Fibroblast of the conjunctiva (primary cell): ENCODE results near the gene TRAPPC12.

ENCODE experiments used
- DNase-seq: peaks from one replicate; pipeline ENCODE4 v3.0.0-alpha.2; 2010; ENCODE audit warnings: low read depth

Gene TRAPPC12

DNA sequence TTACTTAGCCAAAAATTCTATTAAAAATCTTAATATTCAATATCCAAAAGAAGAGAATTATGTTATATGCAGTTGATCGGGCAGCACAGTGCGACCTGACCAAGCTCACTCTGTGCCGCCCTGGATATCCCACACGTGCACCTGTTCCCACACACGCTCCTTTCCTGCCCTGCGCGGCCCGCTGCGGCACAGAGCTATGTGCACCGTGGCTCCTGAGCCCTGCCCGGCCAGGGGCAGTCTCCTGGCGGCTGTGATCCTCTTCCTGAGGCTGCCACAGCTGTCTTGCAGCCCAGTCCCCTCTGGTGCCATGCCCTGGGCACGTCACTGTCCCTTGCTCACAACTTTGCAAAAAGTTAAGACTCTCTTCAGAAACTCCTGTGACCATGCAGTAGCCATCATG is 29.3 kb downstream of the TRAPPC12 start:
- no peak for DNase-seq

DNA sequence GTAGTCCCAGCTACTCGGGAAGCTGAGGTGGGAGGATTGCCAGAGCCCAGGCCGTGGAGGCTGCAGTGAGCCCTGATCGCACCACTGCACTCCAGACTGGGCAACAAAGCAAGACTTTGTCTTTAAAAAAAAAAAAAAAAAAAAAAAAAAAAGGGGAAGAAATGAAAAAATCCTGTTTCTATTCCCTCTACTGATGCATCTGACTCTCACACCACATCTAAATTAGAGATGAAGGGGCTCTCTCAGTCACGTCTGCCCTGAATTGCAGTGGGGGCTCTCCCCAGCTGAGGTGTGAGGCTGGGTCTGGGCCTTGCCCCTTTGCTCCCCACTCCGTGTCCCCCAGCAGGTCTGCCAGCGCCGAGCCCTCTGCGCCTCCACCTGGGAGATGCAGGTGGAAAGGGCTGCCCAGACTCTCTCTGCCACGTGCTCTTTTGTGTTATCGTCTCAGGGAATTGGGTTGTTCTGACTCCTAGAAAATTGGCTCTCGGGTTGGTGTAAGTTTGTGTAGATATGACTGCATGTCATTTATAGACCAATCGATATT is 30.2 kb downstream of the TRAPPC12 start:
- DNase-seq: no peak

DNA sequence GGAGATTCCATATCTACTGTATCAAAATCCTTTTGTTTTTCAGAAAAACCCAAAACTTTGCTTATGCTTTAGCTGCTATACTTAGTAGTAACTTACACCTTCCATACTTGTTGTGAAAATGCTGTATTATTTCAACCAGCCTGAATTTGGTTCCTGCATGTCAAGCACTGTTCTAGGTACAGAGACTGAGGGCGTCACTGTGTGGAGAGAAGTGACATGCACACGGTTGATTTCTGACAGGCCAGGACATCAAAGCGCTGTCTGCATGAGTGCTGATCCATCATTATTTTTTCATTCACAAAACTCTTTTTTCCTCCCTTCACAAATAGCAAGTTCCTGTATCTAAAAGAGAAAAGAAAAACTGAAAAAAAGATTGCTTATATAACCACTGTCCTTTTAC is 31.6 kb downstream of the TRAPPC12 start:
- DNase-seq: no peak

DNA sequence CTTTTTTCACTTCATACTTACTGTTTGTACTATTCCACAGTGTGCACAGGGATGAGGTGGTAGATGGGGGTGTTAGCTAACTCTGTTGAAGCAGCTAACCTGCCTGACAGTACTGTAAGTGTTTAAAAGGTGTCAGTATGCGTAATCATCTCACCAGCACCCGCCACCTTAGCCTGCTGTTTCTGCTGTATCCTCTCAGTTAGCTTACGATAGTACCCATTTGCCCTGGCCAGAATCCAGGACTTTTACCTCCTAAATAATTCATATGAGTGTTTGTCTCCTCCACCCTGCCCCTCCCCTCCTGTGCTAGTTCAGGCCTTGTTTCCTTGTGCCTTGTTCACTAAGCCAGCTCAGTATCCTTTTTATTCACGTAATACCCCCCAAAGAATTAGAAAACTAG is 34.2 kb downstream of the TRAPPC12 start:
- DNase-seq: no peak

DNA sequence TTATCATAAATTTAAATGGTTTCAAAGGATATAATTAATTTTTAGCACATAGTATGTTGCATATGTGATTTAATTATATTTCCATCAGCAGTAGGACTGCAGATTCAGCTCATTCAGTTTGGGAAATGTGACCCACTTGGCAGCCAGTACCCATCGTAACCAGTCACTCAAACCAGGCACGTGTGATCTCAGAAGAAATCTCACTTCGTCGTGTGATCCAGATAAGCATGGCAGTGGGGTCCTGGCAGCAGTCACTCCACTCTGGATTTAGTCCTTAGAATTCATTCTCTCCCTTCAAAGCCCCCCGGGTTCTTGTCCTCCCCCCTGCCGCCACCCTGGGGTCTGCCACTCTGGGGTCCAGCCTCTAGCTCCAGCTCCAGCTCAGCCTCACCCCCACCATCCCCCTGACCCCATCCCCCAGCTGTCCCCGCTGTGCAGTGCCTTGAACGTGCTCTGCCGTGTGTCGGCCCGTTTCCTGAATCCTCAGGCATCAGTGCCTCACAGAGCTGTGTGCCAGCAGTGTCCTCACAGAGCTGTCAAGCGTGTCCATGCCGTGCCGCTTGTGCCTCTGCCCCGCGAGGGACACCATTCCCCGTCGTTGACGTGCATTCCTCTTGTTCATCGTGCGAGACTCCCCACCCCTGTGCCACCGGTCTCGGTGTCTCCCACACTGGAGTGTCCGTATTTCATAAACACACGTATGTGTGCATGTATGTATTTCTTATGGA is 34.8 kb downstream of the TRAPPC12 start:
- no peak for DNase-seq

DNA sequence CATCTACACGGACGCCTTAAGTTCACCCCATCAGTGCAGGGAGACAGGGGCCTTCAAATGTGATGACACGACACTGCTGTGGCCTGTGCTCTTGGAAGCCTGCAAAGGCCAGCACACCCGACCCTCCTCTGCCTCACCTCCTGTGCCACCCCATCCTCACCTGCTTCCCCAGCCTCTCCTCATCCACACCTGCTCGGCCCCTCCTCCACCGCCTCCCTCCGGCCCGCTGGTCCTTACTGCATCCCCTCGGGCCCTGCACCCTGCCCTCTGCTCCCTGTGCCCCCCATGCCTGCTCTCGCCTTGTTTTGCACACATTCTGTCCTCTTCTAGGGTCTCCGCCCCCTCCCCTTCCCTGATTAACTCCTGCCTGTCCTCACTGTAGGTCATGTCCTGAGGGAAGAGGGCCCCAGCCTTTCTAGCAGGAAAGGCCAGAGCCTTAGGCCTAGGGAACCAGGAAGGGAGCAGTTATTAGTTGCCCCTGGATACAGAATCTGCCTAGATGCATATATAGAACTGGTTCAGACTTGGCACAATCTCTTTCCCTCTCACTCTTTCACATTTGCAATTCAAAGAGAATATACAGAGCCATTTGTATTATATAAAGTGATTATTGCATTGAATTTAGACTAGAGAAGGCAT is 39.4 kb downstream of the TRAPPC12 start:
- no peak for DNase-seq

DNA sequence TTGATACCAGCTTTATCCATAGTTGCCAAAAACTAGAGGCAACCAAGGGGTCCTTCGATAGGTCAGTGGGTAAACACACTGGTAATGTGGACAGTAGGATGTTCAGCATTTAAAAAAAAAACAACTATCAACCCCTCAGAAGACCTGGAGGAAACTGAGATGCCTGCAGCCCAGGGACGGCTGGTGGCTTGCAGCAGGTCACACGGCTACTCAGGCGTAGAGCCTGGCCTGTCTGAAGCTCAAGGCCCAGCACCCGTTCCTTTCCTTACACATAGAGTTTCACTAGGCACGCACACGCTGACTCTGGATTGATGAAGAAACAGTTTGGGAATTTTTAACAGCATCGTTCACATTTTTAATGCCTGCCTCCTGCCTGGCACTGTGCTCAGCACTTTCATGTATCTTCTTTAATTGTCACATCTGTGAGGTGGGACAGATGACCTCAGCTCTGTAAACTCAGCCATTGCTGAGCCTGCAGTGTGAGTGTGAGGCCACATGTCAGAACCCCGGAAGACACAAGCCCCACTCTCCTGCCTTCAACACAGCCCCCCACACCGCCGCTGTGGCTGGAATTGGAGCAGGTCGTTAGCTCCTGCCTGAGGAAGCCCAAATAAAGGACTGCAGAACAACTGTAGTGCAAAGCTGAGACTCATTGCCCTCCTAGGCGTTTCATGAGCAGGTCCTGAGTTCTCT is 40.7 kb downstream of the TRAPPC12 start:
- DNase-seq: no peak

DNA sequence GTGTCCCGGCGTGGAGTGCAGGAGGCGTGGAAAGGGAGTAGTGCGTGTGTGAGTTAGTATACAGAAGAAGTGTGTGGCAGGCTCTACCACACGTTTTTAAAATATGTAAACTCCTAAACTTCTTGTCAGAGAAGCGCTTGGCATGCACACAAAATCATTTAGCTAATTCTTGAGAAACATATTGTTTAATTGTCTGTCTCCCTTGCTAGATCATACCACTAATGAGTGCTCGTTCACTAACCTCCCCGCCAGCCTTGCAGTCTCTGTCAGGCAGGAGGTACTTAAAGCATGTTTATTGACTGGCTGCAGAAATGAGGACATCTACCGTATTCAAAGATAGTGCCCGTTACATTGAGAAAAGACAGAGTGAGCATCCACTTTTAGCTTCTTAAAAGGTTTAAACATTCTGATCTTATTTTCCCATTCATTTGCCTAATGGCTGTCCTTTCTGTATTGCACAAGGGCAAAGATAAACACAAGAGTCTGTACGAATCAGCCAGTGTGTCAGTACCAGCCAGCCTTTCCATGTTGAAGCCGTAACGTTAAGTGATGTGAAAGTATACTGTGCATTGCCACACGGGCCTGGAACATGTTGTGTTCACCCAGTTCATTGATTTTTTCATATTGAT is 41.4 kb downstream of the TRAPPC12 start:
- DNase-seq: no peak

DNA sequence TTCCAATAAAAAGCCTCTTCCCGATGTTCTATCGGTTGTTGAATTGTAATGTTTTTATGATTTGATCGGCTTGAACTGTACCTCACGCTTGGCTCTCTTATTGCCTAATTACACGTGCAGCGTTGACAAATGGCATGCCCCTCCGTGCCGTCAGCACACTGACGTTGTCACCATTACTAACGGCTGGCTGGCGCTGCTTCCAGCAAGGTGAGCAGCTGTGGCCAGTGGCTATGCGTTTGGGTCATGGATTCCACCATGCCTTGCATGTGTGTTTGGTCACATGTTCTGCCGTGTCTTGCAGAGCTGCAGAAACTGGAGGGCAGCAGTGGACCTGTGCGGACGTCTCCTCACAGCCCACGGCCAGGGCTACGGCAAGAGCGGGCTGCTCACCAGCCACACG is 42.1 kb downstream of the TRAPPC12 start:
- DNase-seq: no peak

DNA sequence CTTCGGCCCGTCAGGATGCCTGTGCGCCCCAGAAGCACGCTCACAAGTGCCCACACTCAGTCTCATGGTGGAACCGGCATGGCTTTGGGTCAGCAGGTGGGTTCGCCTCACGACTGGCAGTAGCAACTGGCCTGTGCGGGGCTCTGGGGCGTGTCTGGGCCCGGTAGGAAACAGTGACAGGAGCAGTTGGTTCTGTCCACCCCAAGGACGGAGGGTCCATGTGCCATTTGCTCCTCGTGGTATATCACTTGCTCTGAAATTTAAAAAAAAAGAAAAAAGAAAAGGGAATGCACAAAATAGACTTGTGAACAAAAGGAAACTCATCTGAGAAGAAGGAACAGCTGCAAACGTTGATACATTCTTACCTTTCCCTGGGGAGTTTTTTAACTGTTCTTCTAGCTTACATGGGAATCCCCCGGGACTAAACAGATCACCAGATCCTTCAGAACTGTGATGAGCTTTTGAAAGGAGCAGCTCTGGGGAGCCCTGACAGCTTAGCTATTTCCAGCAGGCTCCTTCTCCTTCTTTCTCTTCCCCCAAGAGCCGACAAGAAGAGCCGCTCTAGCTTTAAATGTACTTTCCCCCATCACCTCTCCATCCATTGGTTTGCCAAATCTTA is 42.8 kb downstream of the TRAPPC12 start:
- no peak for DNase-seq

DNA sequence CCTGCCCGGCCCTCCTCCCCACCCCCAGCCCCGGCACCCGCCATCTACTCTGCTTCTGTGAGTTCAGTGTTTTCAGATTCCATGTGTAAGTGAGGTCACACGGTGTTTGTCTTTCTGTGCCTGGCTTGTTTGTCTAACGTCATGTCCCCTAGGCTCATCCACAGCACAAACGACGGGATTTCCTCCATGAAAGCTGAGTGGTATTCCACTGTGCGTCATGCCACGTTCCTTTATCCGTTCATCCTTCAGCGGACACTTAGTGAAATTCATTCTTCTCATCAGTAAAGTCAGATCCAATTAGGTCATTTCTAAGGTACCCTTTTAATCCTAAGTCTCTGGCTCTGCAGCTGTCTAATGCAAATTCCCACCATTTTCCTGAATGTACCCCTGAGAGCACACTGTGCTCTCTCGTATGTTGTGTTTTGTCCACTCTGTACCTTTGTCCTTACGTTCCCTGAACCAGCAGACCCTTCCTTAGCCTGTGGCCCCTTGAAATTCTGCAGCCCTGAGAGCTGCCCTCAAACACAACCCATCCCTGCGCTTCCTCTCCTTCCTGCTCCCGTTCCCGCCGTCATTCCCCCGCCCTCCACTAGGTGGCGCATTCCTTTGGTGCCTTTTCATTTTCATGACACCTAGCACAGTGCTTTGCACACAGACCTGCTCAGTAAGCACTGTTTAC is 44.1 kb downstream of the TRAPPC12 start:
- DNase-seq: no peak

DNA sequence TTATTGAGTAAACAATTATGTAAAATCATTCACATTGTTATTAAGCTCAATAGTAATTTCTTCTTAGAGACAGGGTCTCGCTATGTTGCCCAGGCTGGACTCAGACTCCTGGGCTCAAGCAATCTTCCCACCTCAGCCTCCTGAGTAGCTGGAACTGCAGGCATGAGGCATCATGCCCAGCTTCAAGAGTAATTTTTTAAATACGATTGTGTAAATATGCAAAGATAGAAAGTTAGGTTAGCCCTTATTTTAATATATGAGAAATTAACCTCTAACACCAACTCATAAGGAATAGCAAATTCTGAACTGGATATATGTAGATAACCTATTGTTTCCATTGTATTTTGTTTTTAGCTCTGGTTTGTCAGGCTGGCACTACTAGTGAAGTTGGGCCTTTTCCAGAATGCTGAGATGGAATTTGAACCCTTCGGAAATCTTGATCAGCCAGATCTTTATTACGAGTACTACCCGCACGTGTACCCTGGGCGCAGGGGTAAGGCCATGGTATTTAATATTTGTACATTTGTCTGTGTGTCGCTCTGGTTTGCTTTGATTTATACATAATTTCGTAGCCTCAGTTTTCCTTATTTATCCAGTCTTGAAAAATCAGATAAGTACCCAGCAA is 44.8 kb downstream of the TRAPPC12 start:
- DNase-seq: no peak

DNA sequence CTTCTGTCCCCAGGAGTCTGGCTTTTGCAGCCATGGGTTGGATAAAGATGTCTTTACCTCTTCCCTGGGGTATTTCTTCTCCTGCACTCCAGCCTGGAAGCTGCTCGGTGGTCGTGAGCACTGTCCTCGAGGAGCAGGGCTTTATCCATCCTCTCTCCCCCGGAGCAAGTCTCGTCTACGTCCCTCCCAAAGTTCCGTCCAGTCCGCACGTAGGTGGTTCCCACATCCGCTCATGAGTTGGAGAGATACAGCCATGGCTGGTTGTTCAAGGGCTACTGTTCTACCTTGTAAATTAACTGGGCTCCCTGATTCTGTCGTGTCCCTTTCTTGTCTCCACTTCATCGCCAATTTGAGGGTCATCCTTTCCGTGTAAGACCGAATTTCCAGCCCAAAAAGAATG is 47.1 kb downstream of the TRAPPC12 start:
- DNase-seq: no peak

DNA sequence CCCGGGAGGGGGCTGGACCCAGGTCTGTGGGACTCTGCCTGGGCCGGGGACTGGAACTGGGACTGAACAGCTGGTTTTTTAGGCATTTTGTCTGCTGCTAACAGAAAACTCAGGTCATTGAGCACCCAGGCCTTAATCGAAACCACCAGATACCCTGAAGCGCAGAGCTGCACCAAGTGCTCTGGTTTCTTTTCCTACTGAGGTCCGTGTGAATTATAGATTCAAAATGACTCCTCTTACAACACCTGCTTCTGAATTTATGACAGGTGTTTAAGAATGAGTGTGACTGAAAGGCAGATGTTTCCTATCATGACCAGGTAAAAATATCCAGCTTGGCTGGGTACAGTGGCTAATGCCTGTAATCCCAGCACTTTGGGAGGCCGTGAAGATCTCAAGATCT is 47.8 kb downstream of the TRAPPC12 start:
- no peak for DNase-seq

DNA sequence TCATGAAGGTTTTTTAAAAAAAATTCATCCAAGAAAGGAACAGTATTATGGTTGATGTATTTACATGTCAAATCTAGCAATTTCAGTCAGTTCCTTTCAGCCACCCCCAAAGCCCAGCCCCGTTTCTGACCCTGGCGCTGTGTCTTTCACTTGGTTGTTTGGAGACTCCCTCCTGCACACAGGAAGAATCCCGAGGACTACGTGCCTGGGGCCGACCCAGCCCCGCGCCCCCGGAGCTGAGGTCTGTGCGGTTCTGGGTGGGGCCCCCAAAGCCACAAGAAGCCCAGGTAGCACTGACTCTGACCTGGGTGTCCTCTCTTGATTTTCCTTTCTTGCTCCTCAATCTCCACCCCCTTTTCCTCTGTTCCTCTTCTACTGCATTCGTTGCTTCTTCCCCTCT is 49.1 kb downstream of the TRAPPC12 start:
- DNase-seq: no peak

DNA sequence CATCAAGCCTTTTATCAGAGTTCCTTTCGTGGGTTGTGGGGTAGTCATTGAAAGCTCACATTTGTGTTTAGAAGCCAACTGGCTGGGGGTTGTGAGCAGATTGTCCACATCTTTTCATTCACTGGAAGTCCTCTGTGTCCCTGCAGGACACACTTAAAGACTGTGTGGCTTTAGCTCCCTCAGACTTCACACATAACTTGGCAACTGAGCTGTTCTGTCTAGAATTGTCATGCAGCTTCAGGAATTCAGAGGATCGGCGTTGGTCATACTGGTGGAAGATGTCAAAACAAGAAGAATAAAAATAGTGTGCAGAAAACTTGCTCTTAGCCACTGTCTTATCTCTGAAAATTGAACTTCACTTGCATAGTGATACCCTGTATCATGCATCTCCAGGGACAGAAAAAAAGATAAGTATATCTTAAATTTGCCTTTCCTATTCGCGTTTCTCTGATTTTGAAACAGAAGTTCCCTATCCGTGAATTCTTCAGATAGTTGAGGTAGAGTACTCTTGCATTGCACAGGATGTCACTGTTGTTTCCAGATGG is 49.6 kb downstream of the TRAPPC12 start:
- no peak for DNase-seq

DNA sequence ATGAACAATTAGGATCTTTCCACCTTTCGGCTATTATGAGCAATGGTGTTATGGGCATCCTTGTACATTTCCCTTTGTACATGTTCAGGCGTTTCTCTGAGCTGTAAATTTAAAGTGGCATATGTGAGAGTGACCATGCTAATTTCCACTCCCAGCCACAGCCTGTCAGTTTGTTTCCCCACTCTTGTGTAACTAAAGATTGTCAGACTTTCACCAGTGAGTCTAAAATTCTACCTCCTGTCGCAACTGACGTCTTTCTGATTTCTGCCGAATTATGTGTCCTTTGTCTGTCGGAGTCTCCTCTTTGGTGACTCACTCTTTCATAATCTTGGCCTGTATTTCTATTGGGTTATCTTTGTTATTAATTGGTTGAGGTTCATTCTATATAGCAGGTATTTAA is 50.7 kb downstream of the TRAPPC12 start:
- DNase-seq: no peak

DNA sequence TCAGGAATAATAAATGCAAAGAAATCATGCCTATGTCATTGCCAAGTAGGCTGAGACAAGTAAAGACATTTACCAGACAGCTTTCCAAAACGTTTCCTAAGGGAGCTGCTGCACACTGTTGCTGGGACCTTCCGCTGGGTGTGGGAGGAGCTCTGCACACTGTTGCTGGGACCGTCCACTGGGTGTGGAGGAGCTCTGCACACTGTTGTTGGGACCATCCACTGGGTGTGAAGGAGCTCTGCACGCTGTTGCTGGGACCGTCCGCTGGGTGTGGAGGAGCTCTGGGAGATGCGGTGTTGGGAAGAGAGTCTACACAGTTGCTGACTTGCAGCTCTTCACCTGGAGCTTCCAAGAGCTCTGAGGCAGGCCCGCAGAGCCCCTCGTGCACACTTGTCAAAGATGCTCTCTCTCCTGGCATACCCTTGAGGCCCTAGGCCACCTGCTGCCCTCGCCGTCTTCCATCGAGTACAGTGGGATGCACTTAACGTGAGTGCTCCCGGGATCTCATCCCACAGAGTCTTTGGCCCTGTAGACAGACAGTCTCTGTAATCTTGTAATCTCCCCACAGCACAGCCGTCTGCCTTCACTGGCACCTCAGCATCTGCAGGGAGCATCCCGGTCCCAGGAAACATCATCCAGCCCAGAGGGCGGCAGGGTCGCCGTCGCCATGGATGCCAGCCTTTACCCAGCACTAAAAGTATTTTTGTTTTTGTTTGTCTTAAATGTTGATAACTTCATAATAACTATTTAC is 51.4 kb downstream of the TRAPPC12 start:
- DNase-seq: no peak

DNA sequence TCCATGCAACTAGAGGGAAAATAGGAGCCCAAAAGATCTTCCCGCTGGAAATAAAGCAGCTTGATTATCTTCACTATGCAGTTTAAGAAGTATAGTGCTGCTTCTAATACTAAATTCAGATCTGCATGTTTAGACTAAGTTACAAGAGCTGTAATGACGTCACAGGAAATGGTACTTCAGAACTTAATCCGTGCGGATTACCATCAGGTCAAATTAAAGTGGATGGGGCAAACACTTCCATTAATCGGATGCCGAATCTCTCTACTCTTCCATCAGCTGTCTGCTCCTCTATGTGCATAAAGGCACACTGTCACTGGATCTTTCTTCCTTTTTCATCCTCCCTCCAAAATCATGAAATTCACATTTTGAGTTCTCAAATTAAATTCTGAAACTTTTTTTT is 52.6 kb downstream of the TRAPPC12 start:
- no peak for DNase-seq

DNA sequence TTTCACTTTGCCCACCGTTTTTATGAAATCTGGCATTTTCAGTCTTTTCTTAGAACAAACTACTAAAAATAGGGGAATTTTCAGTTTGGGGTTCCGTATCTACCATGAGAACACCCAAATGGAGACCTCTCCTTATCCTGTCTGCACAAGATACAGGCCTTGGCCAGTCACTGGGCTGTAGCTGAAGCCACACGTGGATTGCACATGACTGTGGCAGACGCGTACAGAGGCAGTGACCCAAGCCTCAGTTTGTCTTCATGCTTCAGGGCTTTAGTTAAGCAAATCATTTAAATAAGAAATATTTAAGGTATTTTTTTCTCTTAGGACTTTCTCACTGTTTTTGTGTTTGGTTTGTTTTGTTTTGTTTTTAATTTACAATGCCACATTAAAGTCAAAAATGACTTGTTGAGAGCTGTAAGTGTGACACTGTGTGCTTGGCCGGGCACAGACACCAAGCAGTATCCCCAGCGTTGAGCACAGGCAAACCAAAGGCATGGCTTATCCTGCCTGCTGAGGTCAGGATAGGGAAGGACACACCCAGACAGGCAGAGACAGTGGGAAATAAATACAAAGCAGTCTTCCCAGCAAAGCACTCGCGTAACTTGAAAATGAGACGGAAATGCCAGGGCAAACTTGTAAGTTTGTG is 53.3 kb downstream of the TRAPPC12 start:
- no peak for DNase-seq
